Heart left ventricle (tissue), 16 donors: ENCODE measurements around the gene ATP7A. TPM values are rescaled to one million over a fixed set of nuclear protein-coding genes. Genes with fewer than 3 reads are reported as not detected.
A peak's percentile ranks its signal among the peaks of the same experiment; 100 is the strongest.

Experiments
- ATAC-seq, 4 donors: fragments of 200-7000 bp; cut with Tn5 transposase; one replicate each; pipeline ENCODE4 v1.9.1; 2020 to 2022; ENCODE audit warnings: moderate library complexity in 4 of 4, mild to moderate bottlenecking in 3 of 4, moderate number of reproducible peaks in 1 of 4
- DNase-seq, 5 donors: peaks; one replicate each; pipeline ENCODE4 v3.0.0-alpha.2; 2020
- H3K27ac ChIP-seq, 12 donors: fragments of 200-600 bp; sonication (generic) in 4 of 12; one replicate each; pipeline versions ENCODE4 v1.5.0 to v1.8.0; 2016 to 2022; ENCODE audit warnings: mild to moderate bottlenecking in 2 of 12
- H3K27me3 ChIP-seq, 9 donors: fragments of 200-600 bp; sonication (generic) in 2 of 9; one replicate each; pipeline versions ENCODE4 v1.5.1 to v1.8.0; 2016 to 2022; ENCODE audit warnings: mild to moderate bottlenecking in 3 of 9
- H3K36me3 ChIP-seq, 9 donors: fragments of 200-600 bp; sonication (generic) in 2 of 9; one replicate each; pipeline versions ENCODE4 v1.5.0 to v1.8.0; 2018 to 2022; ENCODE audit warnings: mild to moderate bottlenecking in 2 of 9
- H3K4me1 ChIP-seq, 12 donors: fragments of 200-600 bp; sonication (generic) in 4 of 12; one replicate each; pipeline versions ENCODE4 v1.5.0 to v1.8.0; 2016 to 2022; ENCODE audit warnings: mild to moderate bottlenecking in 3 of 12
- H3K4me3 ChIP-seq, 12 donors: fragments of 200-600 bp; sonication (generic) in 4 of 12; one replicate each; pipeline versions ENCODE4 v1.5.0 to v1.8.0; 2017 to 2022; ENCODE audit warnings: mild to moderate bottlenecking in 9 of 12, moderate library complexity in 4 of 12
- H3K9me3 ChIP-seq, 12 donors: fragments of 200-600 bp; sonication (generic) in 4 of 12; one replicate each; pipeline versions ENCODE4 v1.5.0 to v1.8.0; 2016 to 2022; ENCODE audit warnings: mild to moderate bottlenecking in 1 of 12
- POLR2A ChIP-seq, 2 donors: fragments of 450-650 bp; IDR thresholded peaks; one replicate each; pipeline ENCODE4 v1.6.1; 2017; ENCODE audit warnings: antibody characterized with exemption in 2 of 2, mild to moderate bottlenecking in 2 of 2, moderate library complexity in 2 of 2
- WGBS, 4 donors: extraction: QIAGEN DNeasy Blood & Tissue Kit in 2 of 4; methylation state at CpG; one replicate each; pipeline versions ENCODE4 v1.1.5 to v1.1.7; 2013 to 2018; 5-methylcytosine and 5-hydroxymethylcytosine counted together
- intact Hi-C, 10 donors: fragments of 100-400 bp; cut with DNase I; formaldehyde crosslinking; loops; one replicate each; pipeline versions ENCODE4 v1.11.1 to v1.14.2; 2022
- polyA plus RNA-seq, 2 donors: library from polyadenylated mRNA; stranded (reverse); fragments of 200-250 nt; gene quantifications; one replicate each; pipeline ENCODE4 v1.2.3, GENCODE V29; 2013
- total RNA-seq, 9 donors: library from RNA; depleted of rRNA in 2 of 9; stranded (reverse); fragments of >200 nt in 2 of 9; fragmentation: NEBNext Ultra II Directional in 3 of 9; extraction: Animal tissue kit (Norgen Biotek cat#: 25700) in 3 of 9; gene quantifications; one replicate each; pipeline versions ENCODE4 v1.1.0 to v1.2.4, GENCODE V29; 2016 to 2023
- TF ChIP-seq, protein P1 (sequence below), 12 donors: fragments of 200-600 bp; sonication (generic) in 4 of 12; IDR thresholded peaks; one replicate each; pipeline versions ENCODE4 v1.5.0 to v1.8.0; 2018 to 2022; ENCODE audit warnings: antibody characterized with exemption in 12 of 12, mild to moderate bottlenecking in 5 of 12
- donor health status: ischemic (EF 13 %, LVEDD 7.1; RV severe dilation, severe dysfunction).
- donor health status: healthy with polysubstance abuse.
- donor health status: DM: no; HTN: yes; CAD: no.
- donor health status: DM: no; HTN: no; CAD: no.
- donor health status: ischemic (EF 25% LVEDD 6.9; RV normal size, moderate dysfunction).
- donor health status: ischemic (EF 25% LVEDD 5.7; RV mildly dilated, moderate dysfunction).
- donor health status: healthy.
- donor health status: DM: yes; HTN: yes; CAD: no.
- donor health status: ischemic (EF 35%, LVEDD 5.7; RV mildly dilated, moderate dysfunction).
- donor health status: nonischemic (EF 11% LVEDD 7.7; RV severe dilation, severe dysfunction).
- donor health status: DM: yes; HTN: yes; CAD: no.
- donor health status: PGD.
- donor health status: ischemic (EF 29% LVEDD 5.4; RV normal size, mild dysfunction).
- donor health status: nonischemic (EF 23%, LVEDD 6.1; RV moderate dilation, normal function).

The ATP7A gene
- total and polyA plus RNA-seq, 11 donors, result 1.4 to 9.3 (median 5.5) TPM

DNA sequence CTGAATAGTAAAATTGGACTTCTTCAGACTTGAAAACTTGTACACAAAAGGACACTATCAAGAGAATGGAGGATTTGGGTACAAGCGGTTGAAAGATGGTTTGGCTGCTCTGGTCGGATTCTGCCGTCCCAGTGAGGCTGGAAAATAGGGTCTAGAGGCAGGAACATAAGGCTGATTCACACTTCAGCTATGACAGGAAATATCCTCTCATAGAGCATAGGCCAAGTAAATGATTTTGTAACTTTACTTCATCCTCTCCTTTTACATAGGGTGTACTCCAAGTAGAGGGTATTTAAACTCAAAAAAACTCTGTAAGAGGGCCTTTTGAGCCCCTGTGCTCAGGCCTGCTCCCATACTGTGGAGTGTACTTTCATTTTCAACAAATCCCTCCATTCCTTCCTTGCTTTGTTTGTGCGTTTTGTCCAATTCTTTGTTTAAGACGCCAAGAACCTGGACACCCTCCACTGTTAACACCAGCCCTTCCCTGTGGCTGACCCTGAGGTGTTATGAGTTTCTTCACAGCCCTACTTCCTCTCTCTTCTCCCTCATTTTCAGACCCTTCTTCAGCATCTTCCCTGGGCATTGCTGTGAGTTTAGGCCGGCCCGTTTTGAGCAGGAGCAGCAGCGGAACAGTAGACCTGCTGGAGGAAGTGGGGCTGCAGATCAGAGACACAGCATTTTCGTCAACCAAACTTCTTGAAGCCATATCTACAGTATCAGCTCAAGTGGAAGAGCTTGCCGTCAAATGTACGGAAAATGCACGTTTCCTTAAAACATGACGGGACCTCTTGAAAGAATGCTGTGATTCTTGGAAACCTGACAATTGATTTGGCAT is 51.8 kb downstream of the ATP7A start:
- intact Hi-C loops, result no loop called here
- H3K9me3 ChIP-seq, result peaks cover 0 to 9% (median 0%) of the 10 kb centered on the region in 12 donors

DNA sequence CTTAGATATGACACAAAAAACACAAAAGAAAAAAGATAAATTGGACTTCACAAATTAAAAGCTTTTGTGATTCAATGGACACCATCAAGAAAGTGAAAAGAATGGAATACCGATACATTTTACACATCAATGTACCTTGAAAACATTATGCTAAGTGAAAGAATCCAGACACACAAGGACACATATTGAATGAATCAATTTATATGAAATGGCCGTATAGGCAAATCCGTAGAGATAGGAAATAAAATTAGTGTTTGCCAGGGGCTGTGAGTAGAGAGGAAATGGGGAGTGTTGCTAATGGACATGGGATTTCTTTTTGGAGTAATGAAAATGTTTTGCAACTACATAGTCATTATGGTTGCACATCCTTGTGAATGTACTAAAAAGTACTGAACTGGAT is 55.9 kb downstream of the ATP7A start:
- no peaks in the 10 kb centered on the region for H3K36me3 ChIP-seq
- H3K4me3 ChIP-seq, result no peak overlapping the region
- intact Hi-C loops, result no loop called here
- ATAC-seq (no peak), DNase-seq (no peak)
- no peak overlapping the region for H3K27ac ChIP-seq
- WGBS, 4 donors, result 88 to 95% (median 90%) methylated on average over 3 of the region's 3 CpGs
- TF ChIP-seq, protein P1, sequence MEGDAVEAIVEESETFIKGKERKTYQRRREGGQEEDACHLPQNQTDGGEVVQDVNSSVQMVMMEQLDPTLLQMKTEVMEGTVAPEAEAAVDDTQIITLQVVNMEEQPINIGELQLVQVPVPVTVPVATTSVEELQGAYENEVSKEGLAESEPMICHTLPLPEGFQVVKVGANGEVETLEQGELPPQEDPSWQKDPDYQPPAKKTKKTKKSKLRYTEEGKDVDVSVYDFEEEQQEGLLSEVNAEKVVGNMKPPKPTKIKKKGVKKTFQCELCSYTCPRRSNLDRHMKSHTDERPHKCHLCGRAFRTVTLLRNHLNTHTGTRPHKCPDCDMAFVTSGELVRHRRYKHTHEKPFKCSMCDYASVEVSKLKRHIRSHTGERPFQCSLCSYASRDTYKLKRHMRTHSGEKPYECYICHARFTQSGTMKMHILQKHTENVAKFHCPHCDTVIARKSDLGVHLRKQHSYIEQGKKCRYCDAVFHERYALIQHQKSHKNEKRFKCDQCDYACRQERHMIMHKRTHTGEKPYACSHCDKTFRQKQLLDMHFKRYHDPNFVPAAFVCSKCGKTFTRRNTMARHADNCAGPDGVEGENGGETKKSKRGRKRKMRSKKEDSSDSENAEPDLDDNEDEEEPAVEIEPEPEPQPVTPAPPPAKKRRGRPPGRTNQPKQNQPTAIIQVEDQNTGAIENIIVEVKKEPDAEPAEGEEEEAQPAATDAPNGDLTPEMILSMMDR (IDR thresholded peaks at IDR 0.05), result no peak
- TF ChIP-seq POLR2A (IDR thresholded peaks at IDR 0.05), result no peak
- H3K27me3 ChIP-seq, result no peaks in the 10 kb centered on the region
- H3K9me3 ChIP-seq, result no peaks in the 10 kb centered on the region
- H3K4me1 ChIP-seq, result no peaks in the 10 kb centered on the region

More for the DNA sequence above, 51.8 kb downstream of the ATP7A start:
- Histone ChIP-seq H3K27ac (peak overlapping the region in 1 of 12 donors; percentile 16), H3K4me1 (no peaks in the 10 kb centered on the region), H3K27me3 (no peaks in the 10 kb centered on the region), H3K4me3 (peak overlapping the region in 1 of 12 donors; percentile 28), H3K36me3 (no peaks in the 10 kb centered on the region)
- DNase-seq (no peak), ATAC-seq (no peak)
- no peak for TF ChIP-seq POLR2A (IDR thresholded peaks at IDR 0.05)
- TF ChIP-seq, protein P1 (IDR thresholded peaks at IDR 0.05), result no peak
- WGBS, 4 donors, result 70 to 78% (median 75%) methylated on average over 13 of the region's 13 CpGs

- no peaks in the 10 kb centered on the region for H3K36me3 ChIP-seq
- DNase-seq (no peak), ATAC-seq (no peak)
- no peaks in the 10 kb centered on the region for H3K27me3 ChIP-seq
- no peak overlapping the region for H3K27ac ChIP-seq
- intact Hi-C loops, result no loop called here
- no peaks in the 10 kb centered on the region for H3K4me1 ChIP-seq
- TF ChIP-seq POLR2A (IDR thresholded peaks at IDR 0.05), result no peak
- TF ChIP-seq, protein P1 (IDR thresholded peaks at IDR 0.05), result no peak
- no peak overlapping the region for H3K4me3 ChIP-seq
- no peaks in the 10 kb centered on the region for H3K9me3 ChIP-seq
- 61 to 100% (median 89%) methylated on average over 1 of the region's 1 CpG for WGBS, 4 donors
Measured at GRCh38 chrX:77967631-77968030, 57.1 kb downstream of the ATP7A start.

DNA sequence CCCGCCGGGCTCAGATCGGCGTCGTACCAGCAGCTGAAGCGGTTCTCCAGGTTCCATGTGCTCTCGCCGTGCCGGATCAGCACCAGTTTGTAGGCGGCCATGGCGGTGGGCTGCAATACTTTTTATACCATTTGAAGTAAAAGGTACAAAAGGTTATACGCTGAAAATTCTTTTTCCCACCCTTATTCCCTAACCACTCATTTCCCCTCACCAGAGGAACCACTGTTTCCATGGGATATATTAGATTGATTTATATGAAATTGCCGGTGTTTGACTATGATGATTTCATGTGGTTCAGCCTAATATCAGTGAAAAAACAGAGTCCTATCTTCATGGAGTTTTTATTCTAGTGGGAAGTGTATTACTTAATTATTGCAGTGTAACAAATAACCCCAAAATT is 59.0 kb downstream of the ATP7A start, which contains the start of gene PGAM4:
Gene PGAM4, minus strand, starts transcription at position 101 of the 400 bp plus-strand sequence. Its CDS starts 0 bp downstream, at position 101.
- H3K9me3 ChIP-seq, result no peaks in the 10 kb centered on the region
- intact Hi-C loops, result no loop called here
- no peaks in the 10 kb centered on the region for H3K27me3 ChIP-seq
- WGBS, 4 donors, result 90 to 99% (median 95%) methylated on average over 13 of the region's 13 CpGs
- DNase-seq, result no peak
- TF ChIP-seq, protein P1 (IDR thresholded peaks at IDR 0.05), result no peak
- TF ChIP-seq POLR2A (IDR thresholded peaks at IDR 0.05), result no peak
- H3K4me3 ChIP-seq, result no peak within 1 kb of the TSS
- H3K27ac ChIP-seq, result no peak within 1 kb of the TSS
- H3K36me3 ChIP-seq, result no peaks in the 10 kb centered on the region
- no peaks in the 10 kb centered on the region for H3K4me1 ChIP-seq
- no peak for ATAC-seq
